ENCODE measurements around the gene RUFY2.

GRCh38 chr10:68440898-68441297 is 33.8 kb upstream of the RUFY2 start:
- TF ChIP-seq, protein P1, sequence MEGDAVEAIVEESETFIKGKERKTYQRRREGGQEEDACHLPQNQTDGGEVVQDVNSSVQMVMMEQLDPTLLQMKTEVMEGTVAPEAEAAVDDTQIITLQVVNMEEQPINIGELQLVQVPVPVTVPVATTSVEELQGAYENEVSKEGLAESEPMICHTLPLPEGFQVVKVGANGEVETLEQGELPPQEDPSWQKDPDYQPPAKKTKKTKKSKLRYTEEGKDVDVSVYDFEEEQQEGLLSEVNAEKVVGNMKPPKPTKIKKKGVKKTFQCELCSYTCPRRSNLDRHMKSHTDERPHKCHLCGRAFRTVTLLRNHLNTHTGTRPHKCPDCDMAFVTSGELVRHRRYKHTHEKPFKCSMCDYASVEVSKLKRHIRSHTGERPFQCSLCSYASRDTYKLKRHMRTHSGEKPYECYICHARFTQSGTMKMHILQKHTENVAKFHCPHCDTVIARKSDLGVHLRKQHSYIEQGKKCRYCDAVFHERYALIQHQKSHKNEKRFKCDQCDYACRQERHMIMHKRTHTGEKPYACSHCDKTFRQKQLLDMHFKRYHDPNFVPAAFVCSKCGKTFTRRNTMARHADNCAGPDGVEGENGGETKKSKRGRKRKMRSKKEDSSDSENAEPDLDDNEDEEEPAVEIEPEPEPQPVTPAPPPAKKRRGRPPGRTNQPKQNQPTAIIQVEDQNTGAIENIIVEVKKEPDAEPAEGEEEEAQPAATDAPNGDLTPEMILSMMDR (IDR thresholded peaks at IDR 0.05; ENCODE audit: low read depth, low read length, missing input control) = no peak
- TF ChIP-seq ATF3 (IDR thresholded peaks at IDR 0.05) (no peak), RAD21 (IDR thresholded peaks at IDR 0.05) (no peak), YY1 (IDR thresholded peaks at IDR 0.05) (no peak), REST (IDR thresholded peaks at IDR 0.05) (no peak), EGR1 (IDR thresholded peaks at IDR 0.05; ENCODE audit: low read depth in 2 of 2) (no peak), JUND (IDR thresholded peaks at IDR 0.05) (no peak), SP1 (IDR thresholded peaks at IDR 0.05) (no peak), FOXA1 (IDR thresholded peaks at IDR 0.05) (no peak), MAX (IDR thresholded peaks at IDR 0.05) (no peak), NR2F2 (IDR thresholded peaks at IDR 0.05) (no peak), GABPA (IDR thresholded peaks at IDR 0.05 in 1 of 2, conservative IDR thresholded peaks at IDR 0.05 in 1 of 2) (no peak), HNF4G (IDR thresholded peaks at IDR 0.05) (no peak)

Measured in liver (tissue), 3 donors.